ENCODE results near the gene MUC20.
"Not testable (repeated sequence)": the region's sequence is repeated elsewhere in the genome, so short reads cannot be mapped to it uniquely, and the experiment has no call there.

DNA sequence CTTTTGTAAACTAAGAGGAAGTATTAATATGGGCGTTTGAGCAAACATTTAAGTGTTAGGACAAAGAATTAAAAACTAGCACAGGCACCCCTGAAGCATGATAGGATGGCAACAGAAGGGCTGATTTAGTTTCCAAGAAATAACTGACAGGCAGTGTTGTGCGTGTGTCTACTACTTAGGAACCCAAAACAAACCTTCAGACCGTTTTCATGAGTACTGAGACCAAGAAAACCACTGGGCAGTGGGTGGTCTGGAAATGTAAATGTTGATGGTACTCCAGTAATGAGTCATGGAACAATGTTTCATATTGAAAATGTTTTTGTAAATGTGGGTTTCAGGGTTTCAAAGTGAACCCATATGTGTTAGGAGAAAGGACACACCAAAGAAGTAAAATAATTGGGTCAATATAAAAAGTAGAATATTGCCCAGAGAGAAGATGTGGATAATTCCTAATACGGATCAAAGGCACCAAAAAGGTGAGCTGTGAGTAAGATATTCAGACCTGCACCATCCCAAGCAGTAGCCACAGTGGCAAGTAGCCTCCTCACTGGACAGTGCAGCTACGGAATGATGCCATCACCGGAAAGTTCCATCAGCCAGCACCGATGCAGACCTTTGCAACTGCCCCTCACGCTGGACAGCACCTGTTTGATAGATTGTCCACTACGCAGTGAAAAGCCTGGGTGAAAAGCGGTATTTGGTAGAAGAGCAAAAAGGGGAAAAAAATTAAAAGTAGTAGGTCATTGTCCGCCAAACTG is 29.0 kb upstream of the MUC20 start:
- TF ChIP-seq, protein P1, sequence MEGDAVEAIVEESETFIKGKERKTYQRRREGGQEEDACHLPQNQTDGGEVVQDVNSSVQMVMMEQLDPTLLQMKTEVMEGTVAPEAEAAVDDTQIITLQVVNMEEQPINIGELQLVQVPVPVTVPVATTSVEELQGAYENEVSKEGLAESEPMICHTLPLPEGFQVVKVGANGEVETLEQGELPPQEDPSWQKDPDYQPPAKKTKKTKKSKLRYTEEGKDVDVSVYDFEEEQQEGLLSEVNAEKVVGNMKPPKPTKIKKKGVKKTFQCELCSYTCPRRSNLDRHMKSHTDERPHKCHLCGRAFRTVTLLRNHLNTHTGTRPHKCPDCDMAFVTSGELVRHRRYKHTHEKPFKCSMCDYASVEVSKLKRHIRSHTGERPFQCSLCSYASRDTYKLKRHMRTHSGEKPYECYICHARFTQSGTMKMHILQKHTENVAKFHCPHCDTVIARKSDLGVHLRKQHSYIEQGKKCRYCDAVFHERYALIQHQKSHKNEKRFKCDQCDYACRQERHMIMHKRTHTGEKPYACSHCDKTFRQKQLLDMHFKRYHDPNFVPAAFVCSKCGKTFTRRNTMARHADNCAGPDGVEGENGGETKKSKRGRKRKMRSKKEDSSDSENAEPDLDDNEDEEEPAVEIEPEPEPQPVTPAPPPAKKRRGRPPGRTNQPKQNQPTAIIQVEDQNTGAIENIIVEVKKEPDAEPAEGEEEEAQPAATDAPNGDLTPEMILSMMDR (IDR thresholded peaks at IDR 0.05), result not testable (repeated sequence)
- not testable (repeated sequence) for TF ChIP-seq ZFX (IDR thresholded peaks at IDR 0.05; ENCODE audit: borderline replicate concordance)
